ENCODE results near the gene VSNL1.

VSNL1 gene

DNA sequence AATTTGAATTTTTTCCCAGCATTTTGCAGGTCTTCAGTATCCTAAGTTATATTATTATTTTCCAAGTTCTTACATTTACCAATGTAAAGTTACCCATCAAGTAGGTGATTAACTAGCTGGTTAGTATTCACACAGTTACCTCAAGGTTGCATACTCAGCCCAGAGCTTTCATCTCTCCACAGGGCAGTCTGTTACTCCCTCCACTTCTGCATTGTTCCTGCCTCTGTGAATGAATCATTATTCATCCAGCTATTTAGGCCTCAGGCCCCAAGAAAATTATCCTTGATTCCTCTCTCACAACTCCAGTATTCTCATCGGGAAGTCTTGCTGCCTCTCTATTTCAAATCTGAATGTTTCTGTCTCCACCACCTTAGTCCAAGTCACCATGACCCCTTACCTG lies 121.0 kb downstream of the VSNL1 start:
- no peak for DNase-seq
- in situ Hi-C loops (cut with MboI; ENCODE audit: low pct_unique_long_range_greater_than_20kb, low sequenced_read_pairs), result no loop called here

DNA sequence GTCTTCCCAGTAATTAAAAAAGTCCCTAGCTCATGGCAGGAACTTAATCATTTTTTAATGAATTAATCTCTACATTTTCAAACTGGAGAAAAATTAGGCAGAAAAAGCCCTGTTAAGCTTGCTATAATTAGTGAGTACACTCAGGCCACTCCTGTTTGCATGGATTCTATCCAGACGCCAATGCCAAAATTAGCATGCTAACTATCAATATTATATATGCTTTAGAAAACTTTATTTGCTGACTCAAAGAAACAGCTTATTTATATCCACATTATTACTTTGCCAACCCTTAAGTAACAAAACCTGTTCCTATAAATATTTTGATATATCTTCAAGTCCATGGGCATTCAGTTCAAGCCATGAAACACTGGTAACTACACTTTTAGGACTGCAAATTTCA lies 122.2 kb downstream of the VSNL1 start:
- no peak for DNase-seq
- in situ Hi-C loops (cut with MboI; ENCODE audit: low pct_unique_long_range_greater_than_20kb, low sequenced_read_pairs), result no loop called here

DNA sequence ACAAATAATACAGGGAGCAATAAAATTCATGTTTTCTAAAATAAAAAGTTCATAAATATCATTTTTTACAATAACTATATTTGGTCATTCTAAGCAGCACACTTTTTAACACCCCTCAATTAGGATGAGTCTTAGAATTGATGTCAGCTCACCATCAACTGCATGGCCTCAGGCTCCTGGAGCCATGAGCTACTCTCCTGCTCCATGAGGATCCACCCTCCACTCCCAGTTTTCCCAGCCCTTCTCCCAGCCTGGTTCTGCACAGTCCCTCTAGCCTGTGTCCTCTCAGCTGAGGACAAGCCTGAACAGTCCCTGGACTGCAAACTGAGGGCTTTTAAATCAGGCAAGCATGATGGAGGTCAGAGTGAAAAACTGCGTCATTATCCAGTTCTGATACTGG lies 124.0 kb downstream of the VSNL1 start:
- in situ Hi-C loops (cut with MboI; ENCODE audit: low pct_unique_long_range_greater_than_20kb, low sequenced_read_pairs), result no loop called here
- no peak for DNase-seq

DNA sequence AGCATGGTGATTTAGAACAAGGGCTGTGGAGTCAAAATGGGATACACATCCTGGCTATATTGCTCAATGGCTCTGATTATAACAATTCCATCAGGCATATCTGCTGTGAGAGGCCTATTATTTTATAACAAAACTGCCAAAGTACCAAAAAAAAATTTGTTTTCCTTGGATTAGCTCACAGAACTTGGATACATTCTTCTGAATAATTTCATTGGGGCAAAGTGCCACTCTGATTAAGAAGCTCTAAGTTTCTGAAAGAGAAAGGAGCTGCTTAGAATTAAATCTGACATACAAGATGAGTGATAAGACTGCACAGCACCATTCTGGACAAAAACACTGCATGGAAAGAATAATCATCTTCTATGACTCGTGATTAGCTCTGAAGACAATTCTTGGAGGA lies 127.4 kb downstream of the VSNL1 start:
- no peak for DNase-seq
- in situ Hi-C loops (cut with MboI; ENCODE audit: low pct_unique_long_range_greater_than_20kb, low sequenced_read_pairs), result no loop called here

DNA sequence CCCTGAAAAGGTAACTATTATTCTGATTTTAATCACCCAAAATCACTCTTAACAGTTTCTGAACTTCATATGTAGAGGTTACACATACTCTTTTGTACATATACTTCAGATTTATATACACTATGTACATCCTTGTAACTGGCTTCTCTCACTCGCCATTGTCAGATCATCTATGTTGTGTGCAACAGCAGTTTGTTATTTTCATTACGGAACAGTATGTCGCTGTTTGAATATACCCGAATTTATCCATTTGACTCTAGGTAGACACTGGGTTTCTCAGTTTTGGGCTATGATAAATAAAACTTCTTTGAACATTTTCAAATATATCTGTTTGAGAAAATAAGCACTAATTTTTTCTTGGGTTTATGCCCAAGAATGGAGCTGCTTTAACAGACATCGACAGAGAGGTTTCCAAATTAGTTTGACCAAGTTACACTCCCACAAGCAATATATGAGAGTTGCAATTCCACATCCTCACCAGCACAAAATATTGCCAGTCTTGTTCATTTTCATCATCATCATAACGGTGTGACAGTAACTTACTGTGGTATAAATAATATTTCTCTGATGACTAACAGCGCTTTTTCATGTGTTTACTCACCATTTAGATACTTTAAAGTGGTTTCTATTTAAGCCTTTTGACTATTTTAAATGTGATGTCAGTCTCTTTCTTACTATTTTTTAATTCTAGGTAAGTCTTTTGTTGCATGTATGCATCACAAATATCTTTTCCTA lies 132.3 kb downstream of the VSNL1 start:
- no peak for DNase-seq
- in situ Hi-C loops (cut with MboI; ENCODE audit: low pct_unique_long_range_greater_than_20kb, low sequenced_read_pairs), result no loop called here

DNA sequence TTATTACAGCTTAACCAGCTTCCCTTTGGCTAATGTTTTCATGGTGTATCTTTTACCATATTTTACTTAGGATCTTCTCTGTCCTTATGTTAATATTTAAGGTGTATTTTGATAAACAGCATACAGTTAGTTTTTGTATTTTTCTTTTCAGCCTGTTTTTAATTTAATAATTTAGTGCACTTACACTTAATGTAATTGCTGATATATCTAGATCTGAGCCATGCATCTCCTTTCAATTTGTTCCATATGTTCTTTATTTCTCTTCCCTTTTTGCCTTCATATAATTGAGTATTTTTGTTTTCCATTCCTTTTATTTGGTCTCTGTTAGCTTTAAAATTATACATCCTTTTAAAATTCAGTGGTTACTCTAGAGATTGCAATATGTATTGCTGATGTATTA lies 134.3 kb downstream of the VSNL1 start:
- no peak for DNase-seq
- in situ Hi-C loops (cut with MboI; ENCODE audit: low pct_unique_long_range_greater_than_20kb, low sequenced_read_pairs), result no loop called here

DNA sequence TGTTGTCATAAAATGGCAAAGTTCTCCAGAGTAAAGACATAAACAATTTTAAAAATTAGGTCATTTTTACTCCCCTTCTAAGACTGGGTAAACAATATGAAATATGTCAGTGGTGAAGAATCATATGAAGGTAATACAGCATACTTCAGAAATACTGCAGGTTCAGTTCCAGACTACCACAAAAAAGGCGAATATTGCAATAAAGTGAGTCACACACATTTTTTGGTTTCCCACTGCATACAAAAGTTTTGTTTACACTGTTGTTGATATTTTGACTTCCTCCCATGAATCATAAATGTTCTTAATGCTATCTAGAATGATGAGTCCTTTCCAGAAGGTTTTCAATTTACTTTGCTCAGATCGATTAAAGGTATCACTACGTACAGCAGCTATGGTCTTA lies 139.6 kb downstream of the VSNL1 start:
- in situ Hi-C loops (cut with MboI; ENCODE audit: low pct_unique_long_range_greater_than_20kb, low sequenced_read_pairs), result no loop called here
- no peak for DNase-seq

DNA sequence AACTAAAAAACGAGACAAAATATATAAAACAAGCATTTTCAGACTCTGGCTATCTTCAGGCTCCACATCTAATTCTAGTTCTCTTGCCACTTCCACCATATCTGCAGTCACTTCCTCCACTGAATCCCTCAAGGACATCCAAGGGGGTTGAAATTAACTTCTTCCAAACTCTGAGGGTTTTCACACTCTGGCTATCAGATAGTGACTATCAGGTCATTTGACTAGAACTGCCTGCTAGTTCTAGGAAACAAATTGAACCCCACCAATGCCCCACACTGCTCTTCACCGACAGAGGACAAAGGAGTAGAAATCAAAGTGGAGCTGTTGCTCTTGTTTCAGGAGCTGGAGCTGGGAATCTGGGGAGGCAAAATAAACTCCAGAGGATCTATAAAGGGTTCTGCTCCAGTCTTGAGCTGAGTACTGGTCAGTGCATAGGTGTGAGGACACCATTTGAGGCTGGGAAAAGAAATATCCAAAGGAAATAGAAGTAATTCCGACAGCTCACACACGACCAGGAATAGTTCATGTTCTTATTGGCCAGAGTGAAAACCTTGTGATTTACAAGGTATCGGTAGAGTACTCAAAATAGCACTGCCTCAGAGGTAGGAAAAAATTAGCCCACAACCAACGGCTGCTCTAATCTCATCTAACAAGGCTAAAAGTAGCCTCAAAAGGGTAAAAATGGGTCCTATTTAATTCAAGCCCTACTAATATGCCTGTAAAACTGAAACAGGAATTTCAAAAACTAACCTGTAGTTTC lies 141.8 kb downstream of the VSNL1 start:
- in situ Hi-C loops (cut with MboI; ENCODE audit: low pct_unique_long_range_greater_than_20kb, low sequenced_read_pairs), result no loop called here
- DNase-seq, result no peak

DNA sequence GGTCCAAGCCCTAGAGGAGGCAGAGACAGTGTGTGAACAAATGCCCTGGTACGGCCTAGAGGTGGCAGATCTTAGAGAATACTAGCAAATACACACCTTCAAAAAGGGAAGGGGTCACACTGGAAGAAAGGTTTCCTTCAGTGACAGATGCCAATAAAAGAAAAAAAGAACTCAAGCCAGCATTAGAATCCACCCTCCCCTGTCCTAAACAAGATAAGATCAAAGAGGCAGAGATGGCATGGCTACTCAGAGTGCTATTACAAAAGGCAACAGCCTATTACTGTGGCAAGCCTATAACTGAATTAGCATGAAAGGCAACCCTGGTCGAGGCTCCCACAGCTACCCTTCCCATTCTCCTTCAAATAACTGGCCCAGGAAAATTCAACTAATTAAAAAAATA lies 143.5 kb downstream of the VSNL1 start:
- DNase-seq, result no peak
- in situ Hi-C loops (cut with MboI; ENCODE audit: low pct_unique_long_range_greater_than_20kb, low sequenced_read_pairs), result no loop called here

DNA sequence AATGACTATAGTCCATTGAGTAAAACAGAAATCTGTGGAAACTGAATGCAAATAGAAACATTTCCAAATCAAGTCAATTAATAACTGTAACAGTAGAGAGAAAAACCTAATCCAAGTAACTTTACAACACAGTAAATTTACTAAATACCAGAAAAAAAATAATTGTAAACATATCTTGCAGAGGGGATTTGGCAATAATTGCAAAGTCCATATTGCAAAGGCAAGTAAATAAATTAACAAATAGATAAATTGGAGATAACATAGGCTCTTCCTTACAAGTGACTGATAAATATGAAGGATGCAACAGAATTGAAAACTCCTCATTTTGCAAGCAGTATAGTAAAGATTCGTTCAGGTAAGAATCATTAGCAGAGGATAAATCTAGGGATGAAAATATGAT lies 148.1 kb downstream of the VSNL1 start:
- in situ Hi-C loops (cut with MboI; ENCODE audit: low pct_unique_long_range_greater_than_20kb, low sequenced_read_pairs), result no loop called here

DNA sequence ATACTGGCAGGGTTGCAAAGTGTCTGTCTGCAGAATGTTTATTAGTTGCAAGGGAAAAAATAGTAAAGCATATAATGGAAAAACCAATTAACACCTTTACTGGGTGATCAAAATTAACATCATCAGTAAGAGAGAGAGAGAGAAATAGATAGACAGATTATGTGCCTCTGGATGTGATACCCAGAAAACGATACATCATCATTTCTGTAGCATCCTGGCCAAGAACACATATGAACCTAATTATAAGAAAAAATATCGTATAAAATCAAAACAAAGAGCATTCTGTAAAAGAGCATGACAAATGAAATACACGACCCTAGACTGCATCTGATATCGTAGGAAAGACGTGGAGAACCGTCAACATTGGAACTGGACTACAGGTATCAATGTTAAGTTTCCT lies 148.5 kb downstream of the VSNL1 start:
- in situ Hi-C loops (cut with MboI; ENCODE audit: low pct_unique_long_range_greater_than_20kb, low sequenced_read_pairs), result no loop called here
- no peak for DNase-seq

More for the DNA sequence above, 148.1 kb downstream of the VSNL1 start:
- no peak for DNase-seq

DNA sequence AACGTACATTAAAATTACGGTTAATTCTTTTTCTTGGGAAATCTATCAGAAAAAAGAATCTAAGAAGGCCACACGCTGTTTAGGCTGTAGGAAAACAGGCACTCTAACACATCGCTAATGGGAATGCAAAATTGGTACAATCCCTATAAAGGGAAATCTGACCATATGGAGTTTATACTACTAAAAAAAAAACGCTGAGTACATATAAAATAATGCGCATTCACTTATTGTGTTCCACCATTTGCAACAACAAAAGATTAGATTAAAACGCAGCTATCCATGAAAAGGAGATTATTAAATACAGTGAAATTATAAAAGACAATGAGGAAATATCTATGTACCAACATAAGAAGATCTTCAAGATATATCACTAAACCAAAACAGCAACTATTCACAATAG lies 150.3 kb downstream of the VSNL1 start:
- DNase-seq, result no peak
- in situ Hi-C loops (cut with MboI; ENCODE audit: low pct_unique_long_range_greater_than_20kb, low sequenced_read_pairs), result no loop called here

Measured in KBM-7 (cell line).